Stimulated activated CD4-positive, alpha-beta T cell treated with anti-CD3 and anti-CD28 coated beads, Interleukin-12 subunit alpha, Interleukin-12 subunit beta, amount 100 ng/mL, for 48 hours (primary cell): ENCODE measurements around the gene EFCC1.
A peak's percentile ranks its signal among the peaks of the same experiment; 100 is the strongest.

Experiments
- DNase-seq, 3 donors: peaks; one replicate each; pipeline ENCODE4 v3.0.0-alpha.2; 2020; ENCODE audit warnings: low read depth in 2 of 3, low spot score in 1 of 3

EFCC1 gene

DNA sequence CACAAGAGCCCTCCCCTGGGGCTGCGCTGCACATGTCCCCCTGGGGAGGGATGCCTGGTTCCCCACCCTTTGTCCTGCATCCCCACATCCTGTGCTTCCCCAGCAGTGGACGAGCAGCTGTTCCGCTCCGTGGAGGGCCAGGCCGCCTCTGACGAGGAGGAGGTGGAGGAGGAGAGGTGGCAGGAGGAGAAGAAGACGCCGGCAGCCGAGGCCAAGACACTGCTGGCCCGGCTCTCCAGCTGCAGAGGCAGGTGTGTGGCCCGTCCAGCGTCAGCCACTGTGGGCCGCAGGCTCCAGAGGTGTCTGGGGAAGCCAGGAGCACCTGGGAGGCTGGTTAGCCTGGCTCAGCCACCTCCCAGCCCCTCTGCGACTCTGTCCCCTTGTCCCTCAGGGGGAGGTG is 31.6 kb downstream of the EFCC1 start:
- DNase-seq = no peak

DNA sequence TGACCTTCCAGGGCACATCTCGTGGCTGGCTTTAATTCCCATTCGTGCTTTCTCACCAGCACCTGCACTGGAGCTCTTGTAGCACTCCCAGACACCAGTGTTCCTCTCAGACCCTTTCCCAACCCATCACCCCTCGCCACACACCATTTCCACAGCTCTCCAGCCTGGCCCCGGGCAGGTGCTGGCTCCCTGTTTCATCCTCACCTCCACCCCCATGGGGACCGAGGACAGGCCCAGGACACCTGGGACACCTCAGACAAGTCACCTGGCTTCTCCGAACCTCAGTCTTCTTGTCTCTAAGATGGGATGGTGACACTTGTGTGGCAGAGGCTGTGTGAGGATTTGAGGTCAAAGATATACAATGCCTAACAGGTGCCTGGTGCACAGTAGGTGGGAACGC is 32.0 kb downstream of the EFCC1 start:
- no peak for DNase-seq

DNA sequence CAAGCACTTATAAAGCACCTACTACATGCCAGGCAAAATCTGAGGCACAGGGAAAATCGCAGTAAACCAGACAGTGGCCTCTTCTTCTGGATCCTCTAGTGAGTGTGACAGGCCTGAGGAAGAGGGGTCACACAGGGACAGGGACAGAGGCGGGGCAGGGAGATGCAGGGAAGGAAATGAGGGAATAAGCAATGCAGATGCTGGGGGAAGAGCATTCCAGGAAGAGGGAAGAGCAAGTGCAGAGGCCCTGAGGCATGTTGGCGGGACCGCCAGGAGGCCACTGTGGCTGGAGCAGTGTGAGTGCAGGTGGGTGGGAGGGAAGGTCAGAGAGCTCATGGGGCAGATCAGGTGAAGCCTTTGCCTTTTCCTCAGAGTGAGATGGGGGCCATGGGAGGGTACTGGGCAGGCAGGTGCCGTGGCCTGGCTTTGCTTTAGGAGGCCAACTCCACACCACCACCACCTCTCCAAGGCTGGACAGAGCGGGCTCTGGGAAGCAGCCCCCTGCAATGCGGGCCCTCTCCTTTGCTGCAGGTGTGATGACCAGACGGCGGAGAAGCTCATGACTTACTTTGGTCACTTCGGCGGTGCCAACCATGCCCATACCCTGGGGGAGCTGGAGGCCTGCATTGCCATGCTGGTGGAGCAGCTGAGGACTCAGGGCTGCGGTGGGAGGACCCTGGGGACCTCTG is 32.7 kb downstream of the EFCC1 start:
- DNase-seq = no peak

DNA sequence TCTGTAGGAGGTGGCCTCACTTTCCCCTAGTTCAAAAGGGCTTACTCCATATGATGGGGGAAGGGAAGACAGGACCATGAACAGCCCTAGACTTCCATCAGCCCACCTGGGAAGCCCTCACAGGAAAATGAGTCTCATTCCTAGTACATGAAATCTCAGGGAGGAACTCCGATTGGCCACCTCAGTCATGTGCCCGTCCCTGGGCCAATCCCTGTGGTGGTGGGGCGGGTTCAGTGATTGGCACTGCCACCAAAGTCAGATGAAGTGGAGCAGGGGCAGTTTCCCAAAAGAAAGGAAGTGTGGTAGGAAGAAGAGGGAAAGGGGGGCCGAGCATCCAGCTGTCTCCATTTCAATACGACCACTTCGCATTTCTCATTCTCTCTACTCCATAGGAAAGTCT is 33.5 kb downstream of the EFCC1 start:
- DNase-seq = no peak

DNA sequence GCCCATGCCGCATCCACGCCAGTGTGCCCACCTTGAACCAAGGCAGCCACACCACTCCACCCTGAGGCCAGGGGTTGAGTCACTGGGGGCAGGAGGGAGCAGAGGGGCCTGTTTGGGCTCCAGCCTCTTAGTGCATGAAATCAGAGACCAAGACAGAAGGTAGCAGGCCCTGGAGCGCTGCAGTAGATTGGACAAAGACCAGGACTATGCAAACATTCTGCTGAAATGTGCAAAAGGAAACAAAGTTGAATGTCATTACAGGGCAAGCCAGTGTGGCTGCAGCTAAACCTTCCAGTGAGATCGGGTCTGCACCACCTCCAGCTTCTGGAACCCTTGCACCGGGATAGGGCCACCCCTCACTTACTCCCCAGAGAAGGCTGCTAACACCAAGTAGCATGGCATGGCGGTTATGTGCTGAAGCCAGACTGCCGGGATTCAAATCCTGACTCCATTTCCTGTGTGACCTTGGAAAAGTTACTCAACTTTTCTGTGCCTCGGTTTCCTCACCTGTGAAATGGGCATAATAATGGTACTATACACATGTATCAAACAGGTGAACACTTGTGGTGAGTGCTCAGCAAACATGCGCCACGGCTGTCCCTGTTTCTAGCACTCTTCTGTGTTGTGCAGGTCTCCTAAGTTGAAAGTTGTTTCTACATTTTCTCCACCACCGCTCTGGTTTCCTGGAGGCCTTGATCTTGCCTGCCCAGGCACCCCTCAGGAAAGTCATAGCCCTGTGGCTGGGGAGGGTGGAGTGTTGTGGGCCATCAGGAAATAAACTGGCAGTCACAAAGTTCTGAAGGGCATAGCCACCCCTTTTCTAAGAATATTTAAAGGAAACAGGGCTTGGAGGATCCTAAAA is 34.5 kb downstream of the EFCC1 start:
- no peak for DNase-seq

DNA sequence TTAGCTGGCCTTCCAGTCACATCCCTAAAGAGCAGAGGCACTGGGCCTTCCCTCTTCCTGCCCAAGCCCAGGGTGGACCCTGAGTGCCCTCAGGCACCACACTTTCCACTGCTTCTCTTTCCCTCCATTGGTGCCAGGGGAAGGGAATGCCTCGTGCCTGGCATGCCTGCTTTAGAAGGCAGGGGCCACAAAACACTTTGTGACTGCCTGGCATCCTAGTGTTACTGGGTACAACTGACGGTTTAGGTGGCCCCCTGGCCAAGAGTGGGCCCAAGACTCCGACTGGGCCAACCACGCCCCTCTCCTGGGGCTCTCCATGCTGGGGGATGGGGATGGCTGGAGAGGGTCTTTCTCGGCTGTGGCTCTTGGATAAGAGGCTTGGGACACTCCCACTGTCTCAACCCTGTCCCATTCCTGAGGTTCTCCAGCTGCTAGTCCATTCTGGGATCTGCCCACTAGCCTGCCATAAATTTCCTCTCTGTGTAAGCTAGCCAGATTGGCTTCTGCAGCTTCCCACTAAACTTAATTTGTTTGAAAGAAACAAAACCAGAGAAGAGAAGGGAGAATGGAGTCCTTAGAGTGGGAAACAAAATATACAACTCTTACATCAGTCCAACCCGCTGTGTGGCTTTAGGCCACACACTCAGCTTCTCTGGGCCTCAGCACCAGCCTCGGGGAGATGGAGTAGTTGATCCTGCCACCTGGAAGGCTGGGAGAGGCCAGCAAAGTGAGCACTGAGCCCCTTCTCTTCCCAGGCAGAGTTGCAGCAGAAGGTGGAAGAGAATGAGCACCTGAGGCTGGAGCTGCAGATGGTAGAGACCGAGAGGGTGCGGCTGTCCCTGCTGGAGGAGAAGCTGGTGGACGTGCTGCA is 35.4 kb downstream of the EFCC1 start:
- no peak for DNase-seq

DNA sequence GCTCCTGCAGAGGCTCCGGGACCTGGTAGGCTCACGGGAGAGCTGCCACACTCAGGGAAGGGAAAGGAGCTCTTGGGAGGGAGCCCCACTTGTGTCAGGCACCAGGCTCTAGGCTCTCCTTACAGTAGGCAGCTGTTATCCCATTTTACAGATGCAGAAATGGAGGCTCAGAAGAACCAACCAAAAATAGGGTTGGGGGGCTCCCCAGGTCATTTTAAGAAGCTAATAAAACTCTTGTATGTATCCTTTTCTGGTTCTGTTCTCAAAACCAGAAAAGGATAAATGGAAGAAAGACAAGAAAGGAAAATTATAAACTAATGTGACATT is 36.0 kb downstream of the EFCC1 start:
- no peak for DNase-seq

DNA sequence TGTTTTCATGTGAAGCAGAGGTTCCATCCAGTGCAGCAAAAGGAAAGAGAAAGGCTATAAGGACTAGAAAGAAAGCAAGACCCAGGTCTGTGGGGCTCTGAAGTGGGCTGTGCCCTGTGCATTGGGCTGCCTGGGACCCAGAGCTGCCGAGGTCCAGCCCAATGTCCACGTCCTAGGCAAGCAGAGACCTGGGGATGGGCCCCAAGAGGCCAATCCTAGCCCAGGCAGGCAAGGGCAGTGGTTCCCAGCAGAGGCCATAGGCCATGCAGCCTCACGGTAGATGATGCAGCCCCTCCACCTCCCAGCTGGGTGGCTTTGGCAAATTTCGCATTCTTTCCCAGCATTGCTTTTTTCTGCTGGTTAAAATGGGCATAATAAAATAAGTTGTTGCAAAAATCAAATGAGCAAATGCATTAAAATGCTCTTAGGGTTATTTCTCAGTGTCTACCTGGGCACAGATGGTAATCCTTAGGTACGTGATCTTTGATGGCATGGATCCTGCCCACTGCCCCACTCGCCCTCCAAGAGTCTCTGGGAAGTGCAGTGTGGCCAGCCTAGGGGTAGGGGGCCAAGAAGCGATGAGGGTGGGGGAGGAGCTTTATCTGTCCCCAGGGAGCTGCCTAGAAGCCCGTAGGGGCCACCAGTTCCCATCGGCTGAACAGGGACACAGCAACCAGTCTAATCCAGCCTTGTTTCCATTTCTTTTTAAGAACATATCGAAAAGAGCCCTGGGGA is 37.2 kb downstream of the EFCC1 start:
- DNase-seq = no peak

DNA sequence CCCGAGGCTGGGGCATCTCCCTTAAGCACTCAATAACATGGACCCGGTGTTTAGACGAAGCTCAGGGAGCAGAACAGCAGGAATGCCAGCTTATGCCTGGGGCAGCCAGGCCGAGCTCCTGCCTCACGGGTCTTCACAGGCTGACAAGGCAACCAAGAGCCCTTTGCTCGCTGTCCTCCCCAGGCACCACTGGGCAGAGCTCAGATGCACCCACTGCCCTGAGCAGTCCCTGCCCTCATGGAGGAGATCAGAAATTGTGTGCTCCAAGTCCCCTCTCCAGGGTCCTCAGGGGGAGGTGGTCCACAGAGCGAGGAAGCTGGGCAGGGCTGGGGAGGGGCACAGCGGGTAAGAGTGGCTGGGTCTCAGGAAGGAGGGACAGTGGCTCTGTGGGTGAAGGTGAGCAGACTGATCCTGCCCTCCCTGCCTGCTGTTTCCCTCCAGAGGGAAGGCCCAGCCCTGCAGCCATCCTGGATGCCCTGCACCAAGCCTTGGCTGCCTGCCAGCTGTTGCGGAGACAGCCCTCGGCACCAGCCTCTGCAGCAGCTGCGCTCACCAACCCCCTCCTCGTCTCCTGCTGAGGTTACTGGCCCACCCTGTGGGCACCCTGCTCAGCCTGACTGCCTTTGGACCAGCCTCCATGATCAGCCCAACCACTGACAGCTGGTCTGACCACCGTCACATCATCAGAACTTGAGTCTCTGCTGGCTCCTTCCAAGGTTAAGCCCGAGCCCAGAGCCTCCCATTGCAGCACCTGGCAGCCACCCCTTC is 38.4 kb downstream of the EFCC1 start:
- no peak for DNase-seq

DNA sequence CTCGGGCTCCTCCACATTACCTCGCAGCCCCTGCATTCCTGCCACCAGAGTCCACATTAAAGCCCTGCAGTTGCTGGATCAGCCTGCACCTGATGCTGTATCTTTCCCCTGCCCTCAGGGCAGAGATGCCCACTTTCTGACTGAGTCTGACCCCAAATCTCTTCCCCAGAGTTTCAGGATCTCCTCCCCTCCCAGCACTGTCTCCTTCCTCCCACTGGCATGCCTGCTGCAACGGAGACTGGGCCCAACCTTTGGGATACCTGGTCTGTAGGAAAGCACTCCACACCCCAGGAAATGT is 38.9 kb downstream of the EFCC1 start:
- no peak for DNase-seq

DNA sequence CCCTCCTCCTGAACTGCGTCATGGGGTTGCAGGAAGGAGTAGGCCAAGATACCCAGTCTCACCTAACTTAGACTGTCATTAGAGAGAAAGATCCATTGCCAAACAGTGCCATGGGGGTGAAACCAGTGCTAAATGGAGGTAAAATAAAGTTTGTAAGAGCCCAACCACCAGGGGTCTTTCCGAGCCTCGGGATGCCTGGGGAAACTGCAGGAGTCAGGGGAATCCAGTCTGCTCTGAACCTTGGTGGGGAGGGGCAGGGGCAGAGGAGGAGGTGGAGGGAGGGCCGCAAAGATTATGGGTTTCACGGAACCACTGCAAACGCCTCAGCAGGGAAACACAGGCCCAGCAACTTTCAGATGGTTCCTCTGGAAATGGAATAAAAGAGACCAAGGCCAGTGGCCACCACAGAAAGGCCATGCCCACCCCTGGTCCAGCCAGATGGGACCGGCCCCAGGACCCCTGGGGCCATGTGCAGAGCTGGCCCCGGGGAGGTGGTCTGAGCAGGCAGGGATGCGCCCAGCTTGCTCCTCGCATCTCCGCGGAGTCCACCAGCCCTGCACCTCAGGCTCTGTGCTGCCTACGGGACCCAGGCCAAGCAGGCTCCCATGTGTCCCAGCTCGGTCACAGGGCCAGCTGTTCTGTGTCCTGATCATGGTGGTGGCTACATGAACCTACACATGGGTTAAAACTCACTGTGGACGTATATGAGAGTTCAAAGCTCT is 39.6 kb downstream of the EFCC1 start:
- no peak for DNase-seq

DNA sequence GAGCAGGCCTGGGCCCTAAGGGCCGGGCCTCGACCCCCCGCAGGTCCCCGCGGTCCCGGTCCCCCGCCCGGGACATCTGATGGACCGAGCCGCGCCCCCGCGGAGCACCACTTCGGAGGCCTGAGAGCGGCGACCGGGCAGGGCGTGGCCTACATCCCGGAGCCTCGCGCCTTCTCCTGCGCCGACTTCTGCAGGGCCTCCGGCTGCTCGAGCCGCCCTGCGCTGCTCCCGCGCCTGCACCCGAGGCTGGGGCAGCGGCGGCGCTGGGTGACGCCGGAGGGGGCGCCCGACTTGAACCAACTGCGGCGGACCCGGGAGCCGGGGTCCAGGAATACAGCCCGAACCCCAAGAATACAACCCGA is 44.6 kb downstream of the EFCC1 start:
- peak; percentile 13 to 42 (median 27) for DNase-seq

DNA sequence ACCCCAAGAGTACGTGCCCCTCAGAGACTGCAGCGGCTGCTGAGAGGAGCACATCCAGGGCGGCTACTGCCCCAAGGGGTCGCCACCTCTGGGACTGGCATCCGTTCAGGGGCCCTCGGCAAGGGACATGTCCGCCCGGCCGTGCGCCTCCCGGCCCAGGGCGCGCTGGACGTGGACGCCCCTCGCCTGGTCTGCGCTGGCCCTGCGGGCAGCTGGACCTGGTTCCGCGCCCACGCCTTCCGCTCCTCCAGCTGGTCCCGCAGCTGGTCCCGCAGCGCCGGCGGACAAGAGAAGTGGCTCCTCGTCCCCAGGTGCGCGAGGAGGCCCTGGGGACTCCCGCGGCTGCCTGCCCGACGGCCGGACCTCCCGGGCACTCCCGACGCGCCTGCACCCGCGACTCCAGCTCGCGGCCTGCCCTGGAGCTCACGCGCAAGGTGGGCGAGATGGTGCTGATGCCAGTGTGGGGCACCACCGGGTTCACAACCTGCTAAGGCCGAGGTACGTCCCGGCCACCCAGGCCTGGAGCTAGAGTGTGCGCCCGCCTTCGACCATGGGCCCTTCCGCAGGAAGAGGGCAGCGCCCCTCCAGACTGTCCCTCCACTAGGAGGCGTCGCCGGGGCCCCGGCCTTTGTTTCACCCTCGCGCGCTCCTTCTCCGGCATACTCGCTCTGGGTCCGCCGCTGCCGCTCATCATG is 45.1 kb downstream of the EFCC1 start:
- DNase-seq = peak in 1 of 3 donors; percentile 32

DNA sequence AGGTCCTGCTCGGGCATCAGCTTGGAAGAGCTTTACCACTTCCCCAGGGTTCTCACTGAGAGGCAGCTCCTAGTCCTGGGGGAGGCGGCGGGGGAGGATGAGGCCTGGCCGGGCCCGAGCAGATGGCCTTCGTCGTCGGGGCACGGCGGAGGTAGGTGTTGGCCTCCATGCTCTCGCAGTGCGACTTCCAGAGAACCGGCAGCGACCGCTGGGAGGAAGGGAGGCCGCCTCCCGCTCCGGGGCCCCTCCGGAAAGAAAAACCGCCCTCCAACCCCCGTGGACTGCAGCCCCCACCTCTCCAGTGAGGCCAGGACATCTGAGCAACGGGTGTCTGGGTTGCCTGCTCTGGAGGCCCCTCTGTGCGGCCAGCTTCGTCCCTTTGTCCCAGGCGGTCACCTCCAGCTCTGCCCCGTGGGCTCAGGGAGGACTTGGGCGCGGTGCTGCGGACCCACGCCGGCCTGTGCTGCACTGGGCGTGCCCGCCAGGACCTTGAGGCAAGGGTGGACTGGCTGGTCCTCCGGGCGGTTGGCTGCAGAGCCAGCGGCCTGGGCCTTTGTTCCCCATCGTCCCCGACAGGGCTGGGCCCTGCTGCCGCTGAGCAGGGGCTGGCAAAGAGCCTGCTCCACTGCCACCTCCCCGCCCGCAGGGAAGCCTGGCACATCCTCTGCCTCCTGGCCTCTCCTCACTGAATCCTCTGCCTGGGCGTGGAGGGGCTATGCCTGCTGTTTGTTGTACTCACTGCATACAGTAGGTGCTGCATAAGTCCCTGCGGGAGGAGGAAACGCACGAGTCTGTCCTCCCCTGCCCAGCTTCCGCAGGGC is 45.8 kb downstream of the EFCC1 start:
- no peak for DNase-seq

DNA sequence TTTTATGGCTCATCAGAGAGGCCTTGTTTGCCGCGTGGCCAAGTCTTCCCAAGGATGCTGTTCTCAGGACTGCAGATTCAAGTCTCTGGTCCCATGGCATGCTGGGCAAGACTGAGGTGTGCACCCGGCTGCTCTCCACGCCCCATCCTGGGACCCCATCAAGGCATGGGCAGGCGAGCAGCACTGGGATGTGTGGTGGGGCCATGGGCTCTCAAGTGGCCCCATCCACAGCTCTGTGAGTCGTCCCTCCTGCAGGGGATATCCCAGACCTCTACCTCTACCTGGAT is 46.4 kb downstream of the EFCC1 start:
- no peak for DNase-seq

DNA sequence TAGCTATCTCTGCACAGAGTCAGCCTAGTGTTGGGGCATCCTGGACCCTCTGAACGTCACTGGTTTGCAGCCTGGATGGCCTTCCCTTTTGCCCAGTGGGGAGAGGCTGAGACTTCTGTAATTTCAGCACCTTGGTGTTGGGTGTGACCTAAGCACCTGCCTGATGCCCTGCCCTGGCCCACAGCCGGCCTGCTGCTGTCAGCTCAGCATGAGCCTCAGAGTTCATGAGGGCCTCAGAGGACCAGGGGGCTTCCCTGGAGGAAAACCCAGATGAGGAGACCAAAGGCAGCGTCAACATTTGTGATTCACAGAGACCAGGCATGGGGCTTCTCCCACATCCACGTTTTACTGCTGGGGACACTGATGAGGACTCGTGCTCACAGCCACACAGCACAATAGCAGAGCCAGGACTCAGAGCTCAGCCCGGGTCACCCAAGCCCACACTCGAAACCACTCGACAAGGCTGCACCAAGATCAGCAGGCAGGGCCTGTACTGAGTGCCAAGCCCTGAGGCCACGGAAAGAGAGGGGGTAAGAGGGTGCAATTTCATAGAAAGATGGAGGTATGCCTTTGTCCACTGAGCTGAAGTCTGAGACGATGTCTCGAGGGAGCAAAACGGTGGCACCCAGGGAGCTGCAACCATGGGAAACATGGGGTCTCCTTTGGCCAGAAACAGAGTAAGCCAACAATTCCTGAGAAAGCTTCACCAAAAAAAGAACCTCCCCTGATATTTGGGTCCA is 49.6 kb downstream of the EFCC1 start:
- DNase-seq = no peak

DNA sequence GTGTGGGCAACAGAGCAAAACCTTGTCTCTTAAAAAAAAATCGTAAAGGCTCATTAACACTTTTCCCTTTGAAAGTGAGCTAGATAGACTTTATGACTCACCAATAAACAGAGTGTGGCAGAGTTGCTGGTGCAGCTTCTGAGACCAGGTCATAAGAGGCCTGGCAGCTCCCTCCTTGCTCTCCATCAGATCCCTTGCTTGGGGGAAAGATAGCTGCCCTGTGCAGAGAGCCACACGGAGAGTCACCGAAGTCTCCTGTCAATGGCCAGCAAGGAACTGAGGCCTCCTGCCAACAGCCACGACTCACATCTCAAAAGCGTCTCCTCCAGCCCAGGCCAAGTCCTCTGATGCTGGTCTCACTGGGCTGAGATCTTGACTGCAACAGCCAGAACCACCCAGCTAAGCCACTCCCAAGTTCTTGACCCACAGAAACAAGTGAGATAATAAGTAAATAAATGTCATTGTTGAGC is 50.8 kb downstream of the EFCC1 start:
- no peak for DNase-seq

DNA sequence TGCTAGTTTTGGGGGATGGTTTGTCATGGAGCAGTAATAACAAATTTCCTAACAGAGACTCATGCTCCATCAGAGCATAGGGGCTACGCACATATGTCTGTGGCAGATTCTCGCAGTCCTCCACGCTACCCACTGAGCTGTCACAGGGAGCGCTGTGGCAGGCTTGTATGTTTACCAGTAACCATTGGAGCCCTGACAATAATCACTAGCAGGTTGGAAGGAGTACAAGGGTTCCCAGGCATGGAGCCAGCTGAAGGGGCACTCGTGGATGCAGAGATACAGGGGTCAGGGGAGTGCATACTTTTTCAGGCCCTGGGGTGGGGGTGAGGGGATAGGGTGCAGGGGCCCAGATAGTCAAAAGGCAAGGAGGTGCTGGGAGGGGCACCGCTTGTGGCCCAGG is 51.6 kb downstream of the EFCC1 start:
- DNase-seq = no peak
